ENCODE measurements around the gene TPPP2.

The TPPP2 gene

GRCh38 chr14:21075719-21076437 is 45.9 kb downstream of the TPPP2 start:
- no peak for DNase-seq (ENCODE audit: low read depth, low spot score)

- DNase-seq (ENCODE audit: low read depth, low spot score) = no peak
Observed at GRCh38 chr14:21077672-21078071, 47.7 kb downstream of the TPPP2 start.

GRCh38 chr14:21078287-21078686 is 48.3 kb downstream of the TPPP2 start:
- DNase-seq (ENCODE audit: low read depth, low spot score) = no peak

- DNase-seq (ENCODE audit: low read depth, low spot score) = no peak
Observed at GRCh38 chr14:21078726-21079125, 48.7 kb downstream of the TPPP2 start.

GRCh38 chr14:21081521-21082142 is 51.6 kb downstream of the TPPP2 start:
- DNase-seq (ENCODE audit: low read depth, low spot score) = no peak

Measured in astrocyte of the hippocampus (primary cell).